GF-D8 (cell line): Measurements from ENCODE around the gene FADD.

Experiments used
- DNase-seq: peaks from one replicate; lab custom pipeline; 2025; lab: John Stamatoyannopoulos, UW

The FADD gene

DNA sequence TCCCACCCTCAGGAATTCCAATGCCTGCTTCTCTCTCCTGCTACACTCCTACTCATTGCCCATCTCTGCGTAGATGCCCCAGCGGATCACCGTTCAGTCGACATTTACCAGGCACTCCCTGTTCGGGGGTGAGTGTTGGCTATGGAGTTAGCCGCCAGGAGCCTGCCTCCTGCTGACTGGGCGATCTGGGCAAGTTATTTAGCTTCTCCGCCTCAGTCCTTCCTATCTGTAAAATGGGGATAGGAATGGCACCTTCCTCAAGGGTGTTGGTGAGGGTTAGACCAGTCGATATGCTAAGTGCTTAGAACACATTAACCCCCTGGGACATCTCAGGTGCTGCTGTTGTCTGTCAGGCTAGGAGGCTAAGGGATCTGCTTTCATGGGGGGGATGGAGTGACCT is 30.9 kb downstream of the FADD start:
- no peak for DNase-seq

DNA sequence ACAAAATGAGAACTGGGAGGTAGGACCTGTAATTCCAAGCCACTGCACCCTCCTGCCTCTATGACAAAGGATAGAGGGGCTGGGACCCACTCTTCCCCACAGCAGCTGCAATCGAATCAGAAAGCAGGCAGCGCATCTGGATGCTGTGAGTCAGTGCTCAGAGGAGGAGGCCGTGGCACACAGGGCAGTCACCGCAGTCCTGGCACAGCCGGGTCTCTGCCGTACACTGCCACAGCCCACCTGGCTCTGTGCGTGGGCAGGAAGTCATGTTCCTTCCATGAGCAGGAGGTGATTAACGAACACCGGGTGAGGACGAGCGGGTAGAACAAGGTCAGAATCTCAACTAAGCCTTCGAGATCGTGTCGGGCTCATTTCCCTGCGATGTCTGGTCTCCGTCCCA is 37.2 kb downstream of the FADD start:
- DNase-seq, result no peak

DNA sequence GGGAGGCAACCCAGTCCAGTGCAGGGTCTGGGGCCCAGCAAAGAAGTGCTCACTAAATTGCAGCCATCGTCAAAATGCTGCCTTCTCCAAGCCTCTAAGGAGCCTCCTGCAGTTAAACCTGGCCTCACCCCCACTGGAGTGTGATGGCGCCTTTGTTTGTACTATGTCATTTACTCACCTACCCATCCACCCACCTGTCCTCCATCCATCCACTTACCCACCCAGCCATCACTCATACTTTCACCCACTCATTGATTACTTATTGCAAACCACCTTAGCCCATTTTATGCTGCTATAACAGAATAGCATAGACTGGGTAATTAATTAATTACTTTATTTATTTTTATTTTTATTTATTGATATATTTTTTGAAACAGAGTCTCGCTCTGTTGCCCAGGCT is 38.6 kb downstream of the FADD start:
- no peak for DNase-seq

DNA sequence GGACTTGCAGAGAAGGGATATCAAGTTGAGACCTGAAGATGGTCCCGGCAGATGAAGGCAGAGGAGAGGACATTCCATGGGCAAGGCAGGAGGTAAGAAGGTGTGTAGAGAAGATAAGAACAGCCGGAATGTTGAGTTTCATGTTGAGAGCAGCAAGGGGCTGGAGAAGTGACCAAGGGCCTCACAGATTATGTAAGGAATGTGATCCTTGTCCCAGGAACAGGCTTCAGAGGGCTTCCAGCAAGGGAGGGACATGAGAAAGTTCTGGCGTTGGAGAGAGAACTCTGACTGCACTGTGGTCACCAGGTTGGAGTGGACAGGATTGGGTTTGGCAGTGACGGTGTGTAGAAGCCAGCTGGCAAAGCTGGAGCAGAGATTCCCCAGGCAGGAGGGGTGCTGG is 39.8 kb downstream of the FADD start:
- no peak for DNase-seq

DNA sequence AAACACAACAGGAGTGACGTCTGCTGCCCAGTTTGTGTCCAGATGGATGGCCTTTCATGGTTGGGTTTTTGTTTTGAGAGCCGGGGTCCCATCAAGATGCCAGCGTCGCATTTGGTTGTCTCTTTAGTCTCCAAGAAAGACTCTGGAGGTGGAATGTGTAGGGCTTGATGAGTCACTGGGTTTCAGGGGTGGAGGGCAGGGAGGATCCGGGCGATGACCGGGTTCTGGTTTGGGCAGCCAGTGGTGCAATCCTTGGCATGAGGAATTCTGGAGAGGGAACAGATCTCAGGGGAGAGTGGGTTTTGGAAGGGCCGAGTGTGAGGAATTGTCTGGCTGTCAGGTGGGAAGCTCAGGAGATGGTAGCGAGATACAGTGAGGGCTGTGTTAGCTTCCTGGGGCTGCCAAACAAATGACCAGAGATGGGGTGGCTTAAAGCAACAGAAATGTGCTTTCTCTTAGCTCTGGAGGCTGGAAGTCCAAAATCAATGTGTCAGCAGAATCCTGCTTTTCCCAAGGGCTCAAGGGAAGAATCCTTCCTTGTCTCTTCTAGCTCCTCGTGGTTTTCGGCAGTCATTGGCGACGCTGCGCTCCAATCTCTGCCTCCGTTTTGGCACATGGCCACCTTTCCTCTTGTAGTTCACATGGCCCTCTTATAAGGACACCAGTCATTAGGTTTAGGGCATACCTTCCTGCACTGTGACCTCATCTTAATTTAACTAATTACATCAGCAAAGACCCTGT is 41.0 kb downstream of the FADD start:
- no peak for DNase-seq

DNA sequence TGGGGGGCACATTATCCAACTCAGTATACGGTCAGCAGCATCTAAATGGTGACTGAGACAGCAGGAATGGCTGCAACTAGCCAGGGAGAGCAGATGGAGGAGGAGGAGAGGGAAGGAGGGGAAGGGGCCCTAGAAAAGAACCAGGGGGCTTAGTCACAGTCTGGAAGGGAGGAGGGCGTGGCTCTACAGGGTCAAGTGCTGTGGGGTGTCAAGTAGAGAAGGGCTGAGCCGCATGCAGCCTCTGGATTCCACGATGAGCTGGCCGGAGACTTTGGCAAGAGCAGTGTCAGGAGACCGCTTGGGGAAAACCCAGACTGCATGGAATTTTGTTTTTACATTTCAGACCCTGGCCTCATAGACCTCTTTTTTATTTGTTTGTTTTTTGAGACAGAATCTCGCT is 41.6 kb downstream of the FADD start:
- DNase-seq, result no peak

DNA sequence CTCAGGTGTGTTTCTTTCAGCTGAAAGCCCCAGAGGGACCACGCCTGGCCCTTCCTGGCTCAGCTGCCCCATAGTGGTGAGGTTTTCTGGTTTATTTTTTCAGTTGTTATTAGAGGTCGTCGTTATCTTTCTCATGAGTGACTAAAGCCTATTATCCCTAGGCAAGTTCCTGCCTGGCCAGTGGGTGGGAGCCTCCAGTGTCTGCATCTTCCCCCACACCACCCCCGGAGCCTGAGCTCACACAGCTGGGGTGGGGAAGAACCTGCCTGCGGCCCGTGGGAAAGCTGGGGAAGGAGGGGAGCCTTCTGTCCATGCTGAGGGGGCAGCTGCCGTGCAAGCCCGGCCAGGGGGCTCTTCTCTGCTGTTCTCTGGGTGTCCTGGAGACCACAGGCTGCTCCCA is 43.1 kb downstream of the FADD start:
- DNase-seq, result no peak

DNA sequence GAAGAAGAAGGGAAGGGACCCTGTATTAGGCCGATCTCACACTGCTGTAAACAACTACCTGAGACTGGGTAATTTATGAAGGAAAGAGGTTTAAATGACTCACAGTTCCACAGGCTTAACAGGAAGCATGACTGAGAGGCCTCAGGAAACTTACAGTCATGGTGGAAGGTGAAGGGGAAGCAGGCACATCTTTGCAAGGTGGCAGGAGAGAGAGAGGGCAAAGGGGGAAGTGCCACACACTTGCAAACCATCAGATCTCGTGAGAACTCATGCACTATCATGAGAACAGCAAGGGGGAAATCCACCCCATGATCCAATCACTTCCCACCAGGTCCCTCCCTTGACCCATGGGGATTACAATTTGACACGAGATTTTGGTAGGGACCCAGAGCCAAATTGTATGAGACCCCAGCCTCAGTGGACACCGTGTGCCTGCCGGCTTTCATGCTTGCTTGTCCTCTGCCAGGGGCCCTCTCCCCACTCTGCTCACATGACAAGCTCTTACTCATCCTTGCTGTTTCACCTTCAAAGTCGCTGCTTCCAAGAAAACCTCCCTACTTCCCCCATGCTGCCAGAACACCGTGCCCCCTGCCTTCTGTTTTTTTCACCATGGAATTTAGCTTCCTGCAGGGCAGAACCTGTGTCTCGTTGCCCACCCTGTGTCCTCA is 44.1 kb downstream of the FADD start:
- DNase-seq, result no peak

DNA sequence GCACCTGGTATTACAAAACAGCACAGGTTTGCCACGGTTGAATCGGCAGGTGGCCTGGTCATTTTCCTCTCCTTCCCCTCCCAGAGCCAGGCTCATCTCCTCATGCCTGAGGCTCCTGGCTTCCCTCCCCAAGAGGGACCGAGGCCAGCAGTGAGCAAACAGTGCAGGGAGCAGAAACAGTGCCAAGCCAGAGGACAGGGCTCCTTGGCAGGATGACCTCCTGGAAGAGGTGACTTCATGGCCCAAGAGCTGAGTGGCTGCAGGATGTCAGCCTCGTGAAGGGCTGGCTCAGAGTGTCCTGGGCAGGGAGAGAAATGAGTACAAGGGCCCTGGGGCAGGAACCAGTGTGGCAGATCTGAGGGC is 44.6 kb downstream of the FADD start:
- DNase-seq, result no peak

DNA sequence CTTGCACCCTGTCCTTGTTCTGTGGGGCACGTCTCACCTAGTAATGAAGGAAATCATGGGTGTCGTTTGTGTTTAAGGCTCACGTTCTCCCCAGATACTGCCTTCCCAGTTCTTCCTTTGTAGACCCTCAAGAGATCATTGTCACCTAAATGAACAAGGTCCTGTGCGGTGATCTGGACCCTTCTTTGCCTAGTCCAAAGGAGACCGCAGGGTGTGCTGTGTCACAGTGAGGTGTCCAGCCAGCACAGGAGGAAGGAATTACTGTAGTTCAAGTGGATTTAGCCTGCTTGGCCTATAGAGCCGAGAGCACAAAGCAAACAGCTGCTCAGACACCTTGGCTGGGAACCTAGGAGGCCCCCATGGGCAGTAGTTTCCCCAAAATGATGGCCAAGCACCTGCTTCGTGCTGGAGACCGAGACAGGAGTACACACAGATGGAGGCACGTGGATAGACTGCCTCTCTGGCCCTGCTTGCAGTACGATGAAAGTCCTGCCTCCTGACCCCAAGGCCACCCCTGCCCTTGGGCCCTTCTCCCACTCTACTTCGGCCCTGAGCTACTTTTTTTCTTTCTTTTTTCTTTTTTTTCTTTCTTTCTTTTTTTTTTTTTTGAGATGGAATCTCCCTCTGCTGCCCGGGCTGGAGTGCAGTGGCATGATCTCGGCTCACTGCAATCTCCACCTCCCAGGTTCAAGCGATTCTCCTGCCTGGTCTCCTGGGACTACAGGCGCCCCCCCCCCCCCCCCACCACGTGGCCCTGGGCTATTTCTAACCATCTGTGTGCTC is 48.0 kb downstream of the FADD start:
- DNase-seq, result no peak

DNA sequence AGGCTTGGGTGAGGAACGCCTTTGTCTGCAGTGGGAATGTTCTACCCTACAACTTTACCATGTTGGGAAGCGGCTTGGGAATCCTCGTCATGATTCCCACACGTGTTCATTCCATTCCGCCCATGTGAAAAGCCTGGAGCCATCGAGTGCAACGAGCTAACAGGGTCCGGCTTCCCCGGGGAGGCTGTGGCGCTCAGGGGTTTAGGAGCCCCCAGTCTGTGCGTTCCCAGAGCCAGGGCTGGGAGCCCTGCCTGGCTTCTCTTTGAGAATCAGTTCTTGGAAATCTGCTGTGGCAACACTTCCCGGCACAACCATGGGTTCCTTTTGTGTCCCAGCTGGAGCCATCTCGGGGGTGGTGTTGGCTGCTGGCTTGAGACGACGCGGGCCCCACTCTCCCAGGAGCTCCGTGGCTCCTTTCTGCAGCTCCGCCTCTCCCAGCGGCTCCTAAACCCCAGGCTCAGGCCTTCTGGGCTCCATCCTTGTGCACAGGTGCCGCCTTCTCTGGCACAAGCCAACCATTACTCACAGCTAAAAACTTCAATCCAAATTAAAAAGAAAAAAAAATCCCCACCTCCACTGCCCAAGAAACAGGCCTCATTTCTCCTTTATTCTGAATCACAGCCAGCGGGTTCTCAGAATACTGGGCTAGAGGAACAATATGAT is 48.7 kb downstream of the FADD start:
- DNase-seq, result no peak

DNA sequence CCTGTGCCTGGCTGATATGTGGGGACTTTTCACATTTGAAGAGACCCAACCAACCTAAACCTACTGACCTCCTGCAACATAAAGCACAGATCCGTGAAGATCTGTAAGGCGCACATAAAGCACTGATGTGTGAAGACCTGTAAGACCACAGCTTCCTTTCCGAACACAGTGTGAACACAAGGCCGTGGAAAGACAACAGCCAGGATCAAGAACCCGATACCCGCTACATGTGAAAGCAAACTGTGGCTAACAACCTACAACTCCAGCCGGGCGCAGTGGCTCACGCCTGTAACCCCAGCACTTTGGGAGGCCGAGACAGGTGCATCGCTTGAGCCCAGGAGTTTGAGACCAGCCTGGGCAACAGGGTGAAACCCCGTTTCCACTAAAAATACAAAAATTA is 49.7 kb downstream of the FADD start:
- no peak for DNase-seq

DNA sequence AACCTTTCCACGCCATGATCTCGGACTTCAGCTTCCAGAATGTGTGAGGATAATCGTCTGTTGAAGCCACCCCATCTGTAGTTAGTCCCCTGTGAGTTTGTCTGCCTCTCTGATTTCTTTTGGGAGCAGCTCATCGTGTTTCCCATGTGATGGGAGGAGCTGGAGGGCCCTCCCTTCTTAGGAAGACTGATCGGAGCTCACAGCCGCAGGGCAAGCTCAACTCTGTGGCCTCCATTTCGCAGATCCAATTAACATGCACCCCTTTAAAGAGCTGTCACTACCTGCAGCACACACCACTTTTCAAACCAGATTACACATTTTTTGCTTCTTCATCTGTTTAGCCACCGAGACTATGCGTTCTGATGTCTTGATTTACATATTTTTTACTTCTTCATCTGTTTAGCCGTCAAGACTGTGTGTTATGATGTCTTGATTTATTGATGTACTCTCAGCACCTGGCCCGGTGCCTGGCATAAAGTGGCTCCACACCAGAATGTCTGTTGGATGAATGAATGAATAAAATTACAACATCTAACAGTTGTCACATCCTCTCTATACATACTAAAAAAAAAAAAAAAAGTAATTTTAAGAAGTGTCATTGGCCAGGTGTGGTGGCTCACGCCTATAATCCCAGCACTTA is 52.5 kb downstream of the FADD start:
- DNase-seq, result no peak
